Astrocyte (in vitro differentiated cells and primary cell): ENCODE measurements around the gene SCN1B. TPM values are rescaled to one million over a fixed set of nuclear protein-coding genes. Genes with fewer than 3 reads are reported as not detected.

Source experiments
- DNase-seq: peaks from one replicate; pipeline ENCODE4 v3.0.0-alpha.2; 2010; ENCODE audit warnings: low read depth
- FAIRE-seq: peaks from 2 replicates; lab custom pipeline; 2011; peaks lifted over from hg19 to GRCh38; lab: Jason Lieb, UNC
- H2AFZ ChIP-seq: 2 replicates; pipeline ENCODE4 v1.6.0; 2012; ENCODE audit warnings: low read depth, low read length, inconsistent platforms
- H3K27ac ChIP-seq: 2 replicates; pipeline ENCODE4 v1.5.1; 2011; ENCODE audit warnings: low read depth, low read length, inconsistent platforms
- H3K27me3 ChIP-seq: 2 replicates; pipeline ENCODE4 v1.6.0; 2011; ENCODE audit warnings: low read length, inconsistent platforms; ENCODE audit not compliant: insufficient read depth
- H3K36me3 ChIP-seq: 2 replicates; pipeline ENCODE4 v1.5.1; 2011; ENCODE audit warnings: low read length, inconsistent platforms; ENCODE audit not compliant: insufficient read depth
- H3K4me1 ChIP-seq: 2 replicates; pipeline ENCODE4 v1.5.1; 2011; ENCODE audit warnings: low read length, inconsistent platforms; ENCODE audit not compliant: insufficient read depth
- H3K4me2 ChIP-seq: 2 replicates; pipeline ENCODE4 v1.6.0; 2012; ENCODE audit warnings: low read length, inconsistent platforms
- H3K4me3 ChIP-seq: 2 replicates; pipeline ENCODE4 v1.5.1; 2011; ENCODE audit warnings: low read depth, mild to moderate bottlenecking, low read length, inconsistent platforms; ENCODE audit not compliant: insufficient read depth
- H3K79me2 ChIP-seq: 2 replicates; pipeline ENCODE4 v1.6.0; 2012; ENCODE audit warnings: mild to moderate bottlenecking, low read length, inconsistent platforms; ENCODE audit not compliant: insufficient read depth
- H3K9ac ChIP-seq: 2 replicates; pipeline ENCODE4 v1.6.0; 2012; ENCODE audit warnings: mild to moderate bottlenecking, low read length, inconsistent platforms
- H3K9me3 ChIP-seq: 2 replicates; pipeline ENCODE4 v1.5.1; 2012; ENCODE audit warnings: low read depth, mild to moderate bottlenecking, low read length, inconsistent platforms; ENCODE audit not compliant: insufficient read depth
- H4K20me1 ChIP-seq: 2 replicates; pipeline ENCODE4 v1.6.0; 2012; ENCODE audit warnings: low read length, inconsistent platforms; ENCODE audit not compliant: insufficient read depth
- H3K27ac Mint-ChIP-seq: one replicate; pipeline ENCODE4 v1.8.0; 2021; ENCODE audit warnings: mild to moderate bottlenecking, mixed read lengths; ENCODE audit not compliant: unreplicated experiment
- H3K27me3 Mint-ChIP-seq: one replicate; pipeline ENCODE4 v1.8.0; 2021; ENCODE audit warnings: low read depth, mixed read lengths; ENCODE audit not compliant: unreplicated experiment
- H3K36me3 Mint-ChIP-seq: one replicate; pipeline ENCODE4 v1.8.0; 2021; ENCODE audit warnings: low read depth, mixed read lengths; ENCODE audit not compliant: unreplicated experiment
- H3K4me1 Mint-ChIP-seq: one replicate; pipeline ENCODE4 v1.8.0; 2021; ENCODE audit warnings: low read depth, mixed read lengths; ENCODE audit not compliant: unreplicated experiment
- H3K4me3 Mint-ChIP-seq: one replicate; pipeline ENCODE4 v1.8.0; 2021; ENCODE audit warnings: mild to moderate bottlenecking, moderate library complexity, mixed read lengths; ENCODE audit not compliant: unreplicated experiment
- H3K9me3 Mint-ChIP-seq: one replicate; pipeline ENCODE4 v1.8.0; 2021; ENCODE audit warnings: mild to moderate bottlenecking, mixed read lengths; ENCODE audit not compliant: unreplicated experiment
- EZH2 ChIP-seq: IDR thresholded peaks from 2 replicates; pipeline ENCODE4 v1.6.1; 2012; ENCODE audit warnings: mild to moderate bottlenecking, low read length, inconsistent platforms; ENCODE audit not compliant: insufficient read depth
- total RNA-seq: library from RNA; stranded (reverse); gene quantifications from 2 replicates; pipeline ENCODE4 v1.2.1, GENCODE V29; 2021
- TF ChIP-seq, protein P1 (sequence below): IDR thresholded peaks from 2 replicates; pipeline ENCODE4 v1.5.1; 2011; ENCODE audit warnings: low read depth, mild to moderate bottlenecking, inconsistent platforms, low read length, moderate library complexity; ENCODE audit not compliant: insufficient read depth

SCN1B gene
- total RNA-seq, 1 donor from 2014 or later = 3.0 TPM

DNA sequence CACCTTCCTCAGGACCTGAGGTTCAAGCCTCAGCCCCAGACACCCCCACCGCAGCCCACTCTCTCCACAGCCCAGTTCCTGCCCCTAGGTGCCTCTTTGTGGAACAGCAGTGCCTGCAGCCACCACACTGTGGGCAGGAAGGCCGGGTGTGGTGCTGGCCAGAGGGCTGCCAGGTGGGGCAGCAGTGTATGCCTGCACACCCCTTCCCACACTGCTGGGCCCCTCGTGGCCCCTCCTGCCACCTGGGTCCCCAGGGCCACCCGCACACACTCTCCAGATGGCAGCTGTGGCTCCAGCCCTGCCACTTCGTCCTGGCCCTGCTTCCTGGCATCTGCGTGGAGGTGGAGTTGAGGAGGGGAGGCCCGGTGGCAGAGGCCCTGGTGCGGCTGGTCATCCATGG, 46.4 kb downstream of the SCN1B start:
- no peak for FAIRE-seq
- no peak overlapping the region for H3K27ac Mint-ChIP-seq
- no peaks in the 10 kb centered on the region for H3K79me2 ChIP-seq

DNA sequence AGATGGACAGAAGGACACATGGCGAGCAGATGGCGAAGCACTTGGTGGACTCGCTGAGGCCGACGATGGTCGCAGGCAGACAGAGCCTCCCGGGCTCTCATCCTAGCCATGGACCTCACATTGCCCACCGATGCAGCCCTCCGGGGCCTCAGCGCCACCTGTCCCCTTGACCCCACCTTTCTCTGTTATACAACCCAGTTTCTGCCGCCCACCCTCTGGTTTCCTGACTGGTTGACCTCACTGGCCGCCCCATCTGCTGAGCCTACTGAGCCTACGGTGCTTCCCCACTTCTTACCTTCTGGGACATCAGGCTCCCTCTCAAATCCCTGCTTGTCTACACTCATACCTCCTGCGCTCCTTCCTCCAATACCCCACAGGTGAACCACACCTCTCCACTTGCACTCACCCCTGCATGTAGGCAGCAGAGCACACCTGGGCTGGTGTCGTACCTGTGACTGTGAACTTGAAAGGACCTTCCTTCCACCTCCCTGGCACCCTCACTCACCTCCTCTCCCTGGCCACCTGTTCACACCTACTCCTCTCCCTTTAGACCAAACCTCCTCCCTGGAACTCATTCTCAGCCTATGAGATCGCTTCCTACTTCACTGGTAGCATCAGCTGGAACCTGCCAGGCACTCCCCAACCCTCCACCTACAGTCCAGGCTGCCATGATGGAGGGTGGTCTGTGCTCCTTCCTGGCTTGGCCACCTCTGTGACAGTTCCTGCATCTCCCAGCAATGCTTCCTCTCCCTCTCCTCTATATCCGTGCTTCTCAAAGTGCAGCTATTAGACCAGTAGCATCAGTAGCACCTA, 47.3 kb downstream of the SCN1B start:
- no peak overlapping the region for H3K9ac ChIP-seq
- H3K27me3 Mint-ChIP-seq = peaks cover 29% of the 10 kb centered on the region
- H4K20me1 ChIP-seq = no peaks in the 10 kb centered on the region
- H3K4me1 ChIP-seq = no peaks in the 10 kb centered on the region
- no peaks in the 10 kb centered on the region for H3K9me3 Mint-ChIP-seq
- no peak overlapping the region for H3K27ac ChIP-seq
- H2AFZ ChIP-seq = no peak overlapping the region
- no peaks in the 10 kb centered on the region for H3K36me3 Mint-ChIP-seq
- no peak overlapping the region for H3K27ac Mint-ChIP-seq
- no peak overlapping the region for H3K4me2 ChIP-seq
- H3K27me3 ChIP-seq = no peaks in the 10 kb centered on the region
- H3K36me3 ChIP-seq = no peaks in the 10 kb centered on the region
- H3K9me3 ChIP-seq = no peaks in the 10 kb centered on the region
- H3K4me1 Mint-ChIP-seq = no peaks in the 10 kb centered on the region
- no peak overlapping the region for H3K4me3 Mint-ChIP-seq
- H3K4me3 ChIP-seq = no peak overlapping the region
- no peak for DNase-seq
- FAIRE-seq = no peak
- TF ChIP-seq, protein P1, sequence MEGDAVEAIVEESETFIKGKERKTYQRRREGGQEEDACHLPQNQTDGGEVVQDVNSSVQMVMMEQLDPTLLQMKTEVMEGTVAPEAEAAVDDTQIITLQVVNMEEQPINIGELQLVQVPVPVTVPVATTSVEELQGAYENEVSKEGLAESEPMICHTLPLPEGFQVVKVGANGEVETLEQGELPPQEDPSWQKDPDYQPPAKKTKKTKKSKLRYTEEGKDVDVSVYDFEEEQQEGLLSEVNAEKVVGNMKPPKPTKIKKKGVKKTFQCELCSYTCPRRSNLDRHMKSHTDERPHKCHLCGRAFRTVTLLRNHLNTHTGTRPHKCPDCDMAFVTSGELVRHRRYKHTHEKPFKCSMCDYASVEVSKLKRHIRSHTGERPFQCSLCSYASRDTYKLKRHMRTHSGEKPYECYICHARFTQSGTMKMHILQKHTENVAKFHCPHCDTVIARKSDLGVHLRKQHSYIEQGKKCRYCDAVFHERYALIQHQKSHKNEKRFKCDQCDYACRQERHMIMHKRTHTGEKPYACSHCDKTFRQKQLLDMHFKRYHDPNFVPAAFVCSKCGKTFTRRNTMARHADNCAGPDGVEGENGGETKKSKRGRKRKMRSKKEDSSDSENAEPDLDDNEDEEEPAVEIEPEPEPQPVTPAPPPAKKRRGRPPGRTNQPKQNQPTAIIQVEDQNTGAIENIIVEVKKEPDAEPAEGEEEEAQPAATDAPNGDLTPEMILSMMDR = no peak
- TF ChIP-seq EZH2 = no peak
- H3K79me2 ChIP-seq = no peaks in the 10 kb centered on the region

More for the DNA sequence above, 46.4 kb downstream of the SCN1B start:
- DNase-seq = no peak
- Histone ChIP-seq H4K20me1 (no peaks in the 10 kb centered on the region), H3K4me1 (no peaks in the 10 kb centered on the region), H3K9me3 (no peaks in the 10 kb centered on the region), H3K4me3 (no peak overlapping the region), H3K4me2 (no peak overlapping the region), H3K27me3 (no peaks in the 10 kb centered on the region), H3K9ac (no peak overlapping the region), H3K36me3 (no peaks in the 10 kb centered on the region), H2AFZ (no peak overlapping the region), H3K27ac (no peak overlapping the region)
- H3K36me3 Mint-ChIP-seq = no peaks in the 10 kb centered on the region
- H3K4me3 Mint-ChIP-seq = no peak overlapping the region
- peaks cover 29% of the 10 kb centered on the region for H3K27me3 Mint-ChIP-seq
- TF ChIP-seq, protein P1 = no peak
- no peak for TF ChIP-seq EZH2
- H3K4me1 Mint-ChIP-seq = no peaks in the 10 kb centered on the region
- no peaks in the 10 kb centered on the region for H3K9me3 Mint-ChIP-seq

DNA sequence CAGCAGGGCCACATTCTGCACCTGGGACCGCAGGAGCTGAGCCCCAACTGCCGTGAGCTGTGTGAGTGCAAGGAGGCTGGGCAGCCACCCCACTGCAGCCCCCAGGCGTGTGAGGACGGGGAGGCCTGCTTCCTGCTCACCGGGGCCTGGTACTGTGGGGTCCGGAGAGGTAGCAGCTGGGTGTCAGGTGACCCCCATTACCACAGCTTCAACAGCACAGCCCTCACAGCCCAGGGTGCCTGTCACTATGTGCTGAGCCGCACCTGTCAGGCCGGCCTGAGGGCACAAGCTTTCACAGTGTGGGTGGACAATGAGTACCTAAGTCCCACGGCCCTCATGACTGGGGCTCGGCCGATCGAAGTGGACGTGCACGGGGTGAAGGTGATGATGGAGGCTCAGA, 49.6 kb downstream of the SCN1B start:
- H3K4me1 Mint-ChIP-seq = no peaks in the 10 kb centered on the region
- H3K27me3 Mint-ChIP-seq = peaks cover 24% of the 10 kb centered on the region

More for the DNA sequence above, 49.6 kb downstream of the SCN1B start:
- Histone ChIP-seq H3K36me3 (no peaks in the 10 kb centered on the region), H3K79me2 (no peaks in the 10 kb centered on the region), H3K9me3 (no peaks in the 10 kb centered on the region), H3K4me3 (no peak overlapping the region), H3K4me1 (no peaks in the 10 kb centered on the region), H3K27me3 (no peaks in the 10 kb centered on the region), H3K9ac (no peak overlapping the region), H3K27ac (no peak overlapping the region), H2AFZ (no peak overlapping the region), H4K20me1 (no peaks in the 10 kb centered on the region), H3K4me2 (no peak overlapping the region)
- no peak overlapping the region for H3K4me3 Mint-ChIP-seq
- TF ChIP-seq EZH2 = no peak
- TF ChIP-seq, protein P1 = no peak
- DNase-seq = no peak
- no peak for FAIRE-seq
- H3K36me3 Mint-ChIP-seq = no peaks in the 10 kb centered on the region
- H3K9me3 Mint-ChIP-seq = no peaks in the 10 kb centered on the region
- H3K27ac Mint-ChIP-seq = no peak overlapping the region
